Heart right ventricle (tissue), 16 donors: ENCODE measurements around the gene ALG5. TPM values are rescaled to one million over a fixed set of nuclear protein-coding genes. Genes with fewer than 3 reads are reported as not detected.

Experiments used
- ATAC-seq, 8 donors: fragments of 200-7000 bp; cut with Tn5 transposase; one replicate each; pipeline ENCODE4 v1.9.1; 2020; ENCODE audit warnings: mild to moderate bottlenecking in 8 of 8, moderate library complexity in 8 of 8, moderate number of reproducible peaks in 1 of 8
- DNase-seq, 2 donors: peaks; one replicate each; pipeline ENCODE4 v3.0.0-alpha.2; 2020
- H3K27ac ChIP-seq, 10 donors: fragments of 200-600 bp; sonication (generic) in 2 of 10; one replicate each; pipeline versions ENCODE4 v1.5.0 to v1.8.0; 2020 to 2022; ENCODE audit warnings: mild to moderate bottlenecking in 3 of 10
- H3K27me3 ChIP-seq, 7 donors: fragments of 200-600 bp; one replicate each; pipeline ENCODE4 v1.8.0; 2021 to 2022; ENCODE audit warnings: mild to moderate bottlenecking in 2 of 7
- H3K36me3 ChIP-seq, 9 donors: fragments of 200-600 bp; sonication (generic) in 1 of 9; one replicate each; pipeline versions ENCODE4 v1.5.0 to v1.8.0; 2020 to 2022; ENCODE audit warnings: mild to moderate bottlenecking in 2 of 9
- H3K4me1 ChIP-seq, 9 donors: fragments of 200-600 bp; sonication (generic) in 1 of 9; one replicate each; pipeline versions ENCODE4 v1.5.0 to v1.8.0; 2020 to 2022; ENCODE audit warnings: mild to moderate bottlenecking in 4 of 9
- H3K4me3 ChIP-seq, 10 donors: fragments of 200-600 bp; sonication (generic) in 2 of 10; one replicate each; pipeline versions ENCODE4 v1.5.0 to v1.8.0; 2020 to 2022; ENCODE audit warnings: mild to moderate bottlenecking in 7 of 10, moderate library complexity in 2 of 10
- H3K9me3 ChIP-seq, 11 donors: fragments of 200-600 bp in 10 of 11; sonication (generic) in 2 of 11; one replicate each; pipeline versions ENCODE4 v1.5.0 to v1.8.0; 2013 to 2022; ENCODE audit warnings: mild to moderate bottlenecking in 2 of 11, control low read depth in 1 of 11, moderate library complexity in 1 of 11
- CTCF ChIP-seq, 9 donors: fragments of 200-600 bp; sonication (generic) in 2 of 9; IDR thresholded peaks; one replicate each; pipeline versions ENCODE4 v1.5.0 to v1.8.0; 2021 to 2022; ENCODE audit warnings: antibody characterized with exemption in 9 of 9, mild to moderate bottlenecking in 5 of 9, moderate library complexity in 1 of 9
- WGBS, 2 donors: extraction: QIAGEN DNeasy Blood & Tissue Kit; methylation state at CpG; one replicate each; pipeline ENCODE4 v1.1.7; 2013; ENCODE audit warnings: inconsistent platforms in 1 of 2; 5-methylcytosine and 5-hydroxymethylcytosine counted together
- intact Hi-C, 10 donors: fragments of 100-400 bp; cut with DNase I; formaldehyde crosslinking; loops; one replicate each; pipeline versions ENCODE4 v1.11.1 to v1.14.2; 2022
- polyA plus RNA-seq, 2 donors: library from polyadenylated mRNA; stranded (reverse); fragments of 200-250 nt; gene quantifications; one replicate each; pipeline ENCODE4 v1.2.3, GENCODE V29; 2013
- total RNA-seq, 10 donors: library from RNA; stranded (reverse); fragmentation: NEBNext Ultra II Directional in 3 of 10; extraction: Animal tissue kit (Norgen Biotek cat#: 25700) in 3 of 10; gene quantifications; one replicate each; pipeline versions ENCODE4 v1.2.1 to v1.2.4, GENCODE V29; 2021 to 2023
- donor health status: Arrhythmogenic right ventricular cardiomyopathy.
- donor health status: ischemic (EF 13 %, LVEDD 7.1; RV severe dilation, severe dysfunction).
- donor health status: healthy with polysubstance abuse.
- donor health status: DM: no; HTN: yes; CAD: no.
- donor health status: DM: no; HTN: no; CAD: no.
- donor health status: ischemic (EF 25% LVEDD 6.9; RV normal size, moderate dysfunction).
- donor health status: ischemic (EF 25% LVEDD 5.7; RV mildly dilated, moderate dysfunction).
- donor health status: healthy.
- donor health status: DM: yes; HTN: yes; CAD: no.
- donor health status: Ischemic cardiomyopathy.
- donor health status: ischemic (EF 35%, LVEDD 5.7; RV mildly dilated, moderate dysfunction).
- donor health status: nonischemic (EF 11% LVEDD 7.7; RV severe dilation, severe dysfunction).
- donor health status: DM: yes; HTN: yes; CAD: no.
- donor health status: PGD.
- donor health status: ischemic (EF 29% LVEDD 5.4; RV normal size, mild dysfunction).
- donor health status: nonischemic (EF 23%, LVEDD 6.1; RV moderate dilation, normal function).

Gene ALG5
- total and polyA plus RNA-seq, 12 donors = 7.3 to 29.6 (median 10.5) TPM

DNA sequence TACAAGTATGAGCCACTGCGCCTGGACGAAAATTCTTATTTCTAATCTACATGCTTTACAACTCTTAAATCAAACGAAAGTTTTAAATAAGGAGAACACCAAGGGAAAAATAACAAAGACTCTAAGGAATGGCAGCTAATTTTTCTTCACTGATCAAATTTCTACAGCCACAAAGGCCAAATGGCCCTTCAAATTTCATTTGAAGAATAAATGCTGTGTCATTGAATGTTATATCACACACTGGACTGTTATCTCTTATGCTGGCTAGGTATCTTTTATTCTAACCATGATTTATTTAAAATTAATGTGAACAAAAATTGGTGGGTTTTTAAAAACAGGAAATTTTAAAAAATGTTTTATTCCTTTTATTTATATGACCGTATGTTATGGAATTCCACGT lies 93.2 kb downstream of the ALG5 start:
- Histone ChIP-seq H3K9me3 (no peaks in the 10 kb centered on the region), H3K4me3 (no peak overlapping the region), H3K4me1 (no peaks in the 10 kb centered on the region), H3K27me3 (no peaks in the 10 kb centered on the region), H3K36me3 (peaks cover 0 to 3% (median 0%) of the 10 kb centered on the region in 9 donors), H3K27ac (no peak overlapping the region)
- intact Hi-C loops = no loop called here
- WGBS, 2 donors = 93 to 94% methylated on average over 5 of the region's 5 CpGs
- no peak for TF ChIP-seq CTCF (IDR thresholded peaks at IDR 0.05)
- no peak for DNase-seq
- ATAC-seq = no peak

DNA sequence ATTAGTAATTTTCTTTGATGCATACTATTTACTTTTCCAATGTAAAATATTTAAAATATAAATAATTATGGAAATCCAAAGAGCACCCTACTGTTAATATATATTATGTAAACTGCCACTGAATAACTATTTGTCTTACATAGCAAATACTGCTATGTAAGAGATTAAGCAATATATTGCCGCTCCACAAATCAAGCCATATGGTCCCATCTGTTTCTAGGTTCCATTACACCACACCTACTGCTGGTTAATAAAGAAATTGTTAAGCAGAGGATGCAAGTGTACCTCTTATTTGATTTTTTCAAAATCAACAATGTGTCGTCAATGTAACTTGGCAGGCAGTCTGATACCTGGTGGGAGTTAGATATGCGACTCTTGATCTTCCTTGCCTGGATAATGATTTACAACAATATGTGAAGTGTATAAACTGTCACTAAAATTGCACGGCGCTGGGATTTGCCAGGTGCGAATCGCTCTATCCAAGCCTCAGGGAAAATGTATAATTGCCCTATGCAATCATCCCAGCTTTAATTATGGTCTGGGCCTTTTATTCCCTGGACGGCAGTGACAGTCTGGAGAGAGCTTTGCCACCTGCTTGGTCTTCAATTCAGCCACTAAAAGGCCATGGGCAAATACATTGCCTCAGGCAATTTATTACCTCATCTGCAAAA lies 95.1 kb downstream of the ALG5 start:
- no peak for TF ChIP-seq CTCF (IDR thresholded peaks at IDR 0.05)
- intact Hi-C loops = no loop called here
- WGBS, 2 donors = 93 to 97% methylated on average over 8 of the region's 8 CpGs
- Histone ChIP-seq H3K36me3 (peaks cover 0 to 3% (median 0%) of the 10 kb centered on the region in 9 donors), H3K4me1 (no peaks in the 10 kb centered on the region), H3K4me3 (no peak overlapping the region), H3K9me3 (peaks cover 0 to 11% (median 2%) of the 10 kb centered on the region in 11 donors), H3K27me3 (no peaks in the 10 kb centered on the region), H3K27ac (no peak overlapping the region)
- ATAC-seq (no peak), DNase-seq (no peak)

Other genes starting within 250 kb of the ALG5 start
- gene RFXAP, start 180.1 kb downstream of the ALG5 start, total RNA-seq = 1 to 10 TPM; 2.6 to 6.9 (median 3.9) TPM
- 1 to 10 TPM; 2.0 to 3.4 TPM for gene RFXAP, start 180.1 kb downstream of the ALG5 start, polyA plus RNA-seq
- 1 to 10 TPM; 2.4 to 7.8 (median 3.5) TPM for gene SMAD9, start 79.1 kb downstream of the ALG5 start, total RNA-seq
- 1 to 10 TPM; 1.2 to 1.3 TPM for gene SMAD9, start 79.1 kb downstream of the ALG5 start, polyA plus RNA-seq
- gene EXOSC8, start 1.4 kb upstream of the ALG5 start, total RNA-seq = 10 to 100 TPM; 19.0 to 31.1 (median 24.7) TPM
- 10 to 100 TPM; 33.9 to 70.0 TPM for gene EXOSC8, start 1.4 kb upstream of the ALG5 start, polyA plus RNA-seq
- 10 to 100 TPM; 19.9 to 31.9 (median 27.0) TPM for gene SUPT20H, start 60.3 kb upstream of the ALG5 start, total RNA-seq
- 10 to 100 TPM; 17.7 to 28.8 TPM for gene SUPT20H, start 60.3 kb upstream of the ALG5 start, polyA plus RNA-seq
- not detected for gene CSNK1A1L, start 106.3 kb upstream of the ALG5 start, total RNA-seq
- not detected for gene CSNK1A1L, start 106.3 kb upstream of the ALG5 start, polyA plus RNA-seq